ENCODE measurements around the gene HSD17B8. TPM values are rescaled to one million over a fixed set of nuclear protein-coding genes. Genes with fewer than 3 reads are reported as not detected.
A peak's percentile ranks its signal among the peaks of the same experiment; 100 is the strongest.

Gene HSD17B8
- total RNA-seq, 2 donors from 2014 or later = 5.7 to 6.8 TPM

- Histone ChIP-seq H3K27me3 (ENCODE audit: control insufficient read depth, insufficient read depth, low read length, poor library complexity, severe bottlenecking) (peaks cover 7% of the 10 kb centered on the region), H3K4me3 (ENCODE audit: low read length) (peak within 1 kb of the TSS; percentile 92), H3K4me1 (ENCODE audit: control insufficient read depth, insufficient read depth, low read length) (peaks cover 6% of the 10 kb centered on the region), H3K9ac (ENCODE audit: extremely low read depth, low read length, poor library complexity, severe bottlenecking) (peak within 1 kb of the TSS; percentile 92), H3K27ac (ENCODE audit: low read depth, low read length) (peak within 1 kb of the TSS; percentile 89), H3K36me3 (ENCODE audit: control insufficient read depth, insufficient read depth, low read length) (peaks cover 25% of the 10 kb centered on the region), H3K9me3 (ENCODE audit: control insufficient read depth, low read length) (no peaks in the 10 kb centered on the region)
- H3K4me1 Mint-ChIP-seq = peaks cover 27% of the 10 kb centered on the region
- H3K27me3 Mint-ChIP-seq (ENCODE audit: insufficient read depth) = peaks cover 40% of the 10 kb centered on the region
- WGBS, 2 experiments (ENCODE audit: insufficient coverage in 1 of 2, insufficient read length in 1 of 2) = 0% methylated on average over 27 to 84 of the region's 86 CpGs
- H3K4me3 Mint-ChIP-seq = peak within 1 kb of the TSS; percentile 82
- H3K9me3 Mint-ChIP-seq = no peaks in the 10 kb centered on the region
- TF ChIP-seq, protein P1, sequence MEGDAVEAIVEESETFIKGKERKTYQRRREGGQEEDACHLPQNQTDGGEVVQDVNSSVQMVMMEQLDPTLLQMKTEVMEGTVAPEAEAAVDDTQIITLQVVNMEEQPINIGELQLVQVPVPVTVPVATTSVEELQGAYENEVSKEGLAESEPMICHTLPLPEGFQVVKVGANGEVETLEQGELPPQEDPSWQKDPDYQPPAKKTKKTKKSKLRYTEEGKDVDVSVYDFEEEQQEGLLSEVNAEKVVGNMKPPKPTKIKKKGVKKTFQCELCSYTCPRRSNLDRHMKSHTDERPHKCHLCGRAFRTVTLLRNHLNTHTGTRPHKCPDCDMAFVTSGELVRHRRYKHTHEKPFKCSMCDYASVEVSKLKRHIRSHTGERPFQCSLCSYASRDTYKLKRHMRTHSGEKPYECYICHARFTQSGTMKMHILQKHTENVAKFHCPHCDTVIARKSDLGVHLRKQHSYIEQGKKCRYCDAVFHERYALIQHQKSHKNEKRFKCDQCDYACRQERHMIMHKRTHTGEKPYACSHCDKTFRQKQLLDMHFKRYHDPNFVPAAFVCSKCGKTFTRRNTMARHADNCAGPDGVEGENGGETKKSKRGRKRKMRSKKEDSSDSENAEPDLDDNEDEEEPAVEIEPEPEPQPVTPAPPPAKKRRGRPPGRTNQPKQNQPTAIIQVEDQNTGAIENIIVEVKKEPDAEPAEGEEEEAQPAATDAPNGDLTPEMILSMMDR (conservative IDR thresholded peaks at IDR 0.05) = no peak
- peak; percentile 94 for DNase-seq
- H3K36me3 Mint-ChIP-seq (ENCODE audit: low read depth) = peaks cover 24% of the 10 kb centered on the region
- H3K27ac Mint-ChIP-seq = peak within 1 kb of the TSS; percentile 95
These were observed 3.9 kb downstream of the HSD17B8 start, which contains the start of gene RING1 for GRCh38 chr6:33208091-33208967. Gene RING1, plus strand, starts transcription at chr6:33208500. Its CDS starts 323 bp downstream, at chr6:33208823.

DNA sequence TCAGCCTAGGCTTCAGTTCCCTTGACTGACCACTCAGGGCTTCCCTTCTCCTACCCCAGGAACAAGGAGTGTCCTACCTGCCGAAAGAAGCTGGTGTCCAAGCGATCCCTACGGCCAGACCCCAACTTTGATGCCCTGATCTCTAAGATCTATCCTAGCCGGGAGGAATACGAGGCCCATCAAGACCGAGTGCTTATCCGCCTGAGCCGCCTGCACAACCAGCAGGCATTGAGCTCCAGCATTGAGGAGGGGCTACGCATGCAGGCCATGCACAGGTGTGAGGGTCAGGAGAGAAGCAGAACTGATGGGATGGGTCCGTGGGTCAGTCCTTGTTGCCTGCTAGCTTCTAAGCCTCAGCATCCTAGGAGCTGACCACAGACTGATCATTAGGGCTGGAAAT, 5.4 kb downstream of the HSD17B8 start:
- no peak for DNase-seq
- TF ChIP-seq, protein P1 (conservative IDR thresholded peaks at IDR 0.05) = no peak
- Histone ChIP-seq H3K4me1 (ENCODE audit: control insufficient read depth, insufficient read depth, low read length) (peaks cover 6% of the 10 kb centered on the region), H3K9me3 (ENCODE audit: control insufficient read depth, low read length) (no peaks in the 10 kb centered on the region), H3K4me3 (ENCODE audit: low read length) (no peak overlapping the region), H3K9ac (ENCODE audit: extremely low read depth, low read length, poor library complexity, severe bottlenecking) (no peak overlapping the region), H3K27me3 (ENCODE audit: control insufficient read depth, insufficient read depth, low read length, poor library complexity, severe bottlenecking) (peaks cover 19% of the 10 kb centered on the region), H3K27ac (ENCODE audit: low read depth, low read length) (no peak overlapping the region), H3K36me3 (ENCODE audit: control insufficient read depth, insufficient read depth, low read length) (peaks cover 20% of the 10 kb centered on the region)
- Mint-ChIP-seq H3K4me3 (no peak overlapping the region), H3K27me3 (ENCODE audit: insufficient read depth) (peaks cover 55% of the 10 kb centered on the region), H3K4me1 (peaks cover 22% of the 10 kb centered on the region), H3K36me3 (ENCODE audit: low read depth) (peaks cover 19% of the 10 kb centered on the region), H3K9me3 (no peaks in the 10 kb centered on the region), H3K27ac (no peak overlapping the region)
- WGBS, 2 experiments (ENCODE audit: insufficient coverage in 1 of 2, insufficient read length in 1 of 2) = 93 to 95% methylated on average over 6 to 10 of the region's 10 CpGs

GRCh38 chr6:33211136-33211535, 6.7 kb downstream of the HSD17B8 start:
- Histone ChIP-seq H3K27me3 (ENCODE audit: control insufficient read depth, insufficient read depth, low read length, poor library complexity, severe bottlenecking) (peaks cover 19% of the 10 kb centered on the region), H3K27ac (ENCODE audit: low read depth, low read length) (no peak overlapping the region), H3K9me3 (ENCODE audit: control insufficient read depth, low read length) (no peaks in the 10 kb centered on the region), H3K4me1 (ENCODE audit: control insufficient read depth, insufficient read depth, low read length) (peaks cover 4% of the 10 kb centered on the region), H3K4me3 (ENCODE audit: low read length) (no peak overlapping the region), H3K36me3 (ENCODE audit: control insufficient read depth, insufficient read depth, low read length) (peaks cover 20% of the 10 kb centered on the region), H3K9ac (ENCODE audit: extremely low read depth, low read length, poor library complexity, severe bottlenecking) (no peak overlapping the region)
- no peak for DNase-seq
- Mint-ChIP-seq H3K9me3 (no peaks in the 10 kb centered on the region), H3K27ac (no peak overlapping the region), H3K4me1 (peaks cover 17% of the 10 kb centered on the region), H3K27me3 (ENCODE audit: insufficient read depth) (peaks cover 59% of the 10 kb centered on the region), H3K4me3 (no peak overlapping the region), H3K36me3 (ENCODE audit: low read depth) (peaks cover 19% of the 10 kb centered on the region)
- TF ChIP-seq, protein P1 (conservative IDR thresholded peaks at IDR 0.05) = no peak
- 78 to 92% methylated on average over 5 to 17 of the region's 17 CpGs for WGBS, 2 experiments (ENCODE audit: insufficient coverage in 1 of 2, insufficient read length in 1 of 2)
